K562 (cell line): ENCODE data around the gene SFT2D2. TPM values are rescaled to one million over a fixed set of nuclear protein-coding genes. Genes with fewer than 3 reads are reported as not detected.
A peak's percentile ranks its signal among the peaks of the same experiment; 100 is the strongest.

Experiments used
- ARID2 ChIP-seq: fragments of 450-650 bp; IDR thresholded peaks from 2 replicates; pipeline ENCODE4 v1.6.1; 2017; ENCODE audit warnings: antibody characterized with exemption, mild to moderate bottlenecking
- E2F3 ChIP-seq: fragments of 250-450 bp; sonication (Bioruptor Pico); IDR thresholded peaks from 2 replicates; pipeline ENCODE4 v1.4.0; 2020; ENCODE audit warnings: mild to moderate bottlenecking
- ILF3 ChIP-seq: fragments of 450-650 bp; IDR thresholded peaks from 2 replicates; pipeline ENCODE4 v1.6.1; 2018; ENCODE audit warnings: antibody characterized with exemption, mild to moderate bottlenecking, moderate library complexity, borderline replicate concordance
- KLF13 ChIP-seq: fragments of 450-650 bp; IDR thresholded peaks from 2 replicates; pipeline ENCODE4 v1.6.1; 2016; ENCODE audit warnings: missing genetic modification characterization, low read depth, mild to moderate bottlenecking, missing compliant biosample characterization, moderate library complexity, borderline replicate concordance
- MECOM ChIP-seq: fragments of 250-450 bp; sonication (Bioruptor Pico); IDR thresholded peaks from 2 replicates; pipeline ENCODE4 v1.8.0; 2022; ENCODE audit warnings: inconsistent platforms
- POLR2AphosphoS5 ChIP-seq: IDR thresholded peaks from 2 replicates; pipeline ENCODE4 v1.6.1; 2011; ENCODE audit warnings: mild to moderate bottlenecking, low read depth, low read length, moderate library complexity; ENCODE audit not compliant: control insufficient read depth, insufficient read depth
- SAFB2 ChIP-seq: fragments of 200-400 bp; formaldehyde crosslinking; IDR thresholded peaks from 2 replicates; pipeline ENCODE4 v1.6.1; 2018; ENCODE audit warnings: borderline replicate concordance, low read length, low read depth, moderate library complexity; ENCODE audit not compliant: severe bottlenecking
- TSHZ1 ChIP-seq: fragments of 250-450 bp; sonication (Bioruptor Pico); IDR thresholded peaks from 2 replicates; pipeline ENCODE4 v1.4.0; 2020; ENCODE audit warnings: mild to moderate bottlenecking, moderate library complexity
- USF1 ChIP-seq: sonication (generic); formaldehyde crosslinking; IDR thresholded peaks from 2 replicates; pipeline ENCODE4 v1.9.0; 2022; ENCODE audit warnings: mild to moderate bottlenecking, missing genetic modification reagents
- ZBTB40 ChIP-seq, 2 experiments: fragments of 450-650 bp in 1 of 2; sonication (generic) in 1 of 2; formaldehyde crosslinking in 1 of 2; IDR thresholded peaks; 2 replicates each; pipeline versions ENCODE4 v1.7.1 to v1.9.0; 2016 to 2022; ENCODE audit warnings: inconsistent platforms in 1 of 2, mild to moderate bottlenecking in 1 of 2, missing genetic modification reagents in 1 of 2
- ZNF143 ChIP-seq: sonication (generic); formaldehyde crosslinking; IDR thresholded peaks from 2 replicates; pipeline ENCODE4 v1.9.0; 2022; ENCODE audit warnings: mild to moderate bottlenecking, missing genetic modification reagents
- ZNF444 ChIP-seq: fragments of 250-450 bp; sonication (Bioruptor Pico); IDR thresholded peaks from 2 replicates; pipeline ENCODE4 v1.4.0; 2020; ENCODE audit warnings: mild to moderate bottlenecking, moderate library complexity
- ZNF77 ChIP-seq: fragments of 250-450 bp; sonication (Bioruptor Pico); IDR thresholded peaks from 2 replicates; pipeline ENCODE4 v1.5.0; 2020
- ZNF780A ChIP-seq: fragments of 250-450 bp; sonication (Bioruptor Pico); IDR thresholded peaks from 2 replicates; pipeline ENCODE4 v1.5.0; 2021; ENCODE audit warnings: mild to moderate bottlenecking
- polyA plus RNA-seq, 8 experiments: library from polyadenylated mRNA; depleted of rRNA in 4 of 8; stranded (reverse) in 5 of 8; unstranded in 3 of 8; fragments of >200 nt; fragmentation: Nextera tagmentation in 2 of 8; fragmentation: Illumina TruSeq in 1 of 8; extraction: Ambion mirVana in 2 of 8; extraction: Trizol in 1 of 8; gene quantifications; 2 replicates each; pipeline versions ENCODE4 v1.2.1 to v1.2.3, GENCODE V29; 2011 to 2014; ENCODE audit warnings: inconsistent platforms in 1 of 8, missing spikeins in 1 of 8
- total RNA-seq, 7 experiments: library from RNA; depleted of rRNA in 6 of 7; stranded (reverse); fragments of >200 nt in 6 of 7; fragmentation: Illumina TruSeq in 2 of 7; extraction: Trizol in 2 of 7; gene quantifications; 2 replicates each; pipeline versions ENCODE4 v1.2.1 to v1.2.3, GENCODE V29; 2011 to 2021; ENCODE audit warnings: low replicate concordance in 1 of 7

Gene SFT2D2
- total and polyA plus RNA-seq, 9 of the 15 experiments (the other 6 are each of a cell fraction or from before 2014, with no cell fraction given): 3.4 to 50.1 (median 21.6) TPM

- TF ChIP-seq ZBTB40 (IDR thresholded peaks at IDR 0.05) (no peak), ZBTB40 (CRISPR knock-in tag; IDR thresholded peaks at IDR 0.05) (no peak), ILF3 (no peak), USF1 (CRISPR knock-in tag) (peak; percentile 66), SAFB2 (no peak), ZNF143 (CRISPR knock-in tag) (peak; percentile 83), ARID2 (no peak), POLR2AphosphoS5 (peak; percentile 95), ZNF780A (CRISPR knock-in tag) (no peak), TSHZ1 (peak; percentile 73; the same call in 1 of the 2 replicates), MECOM (CRISPR knock-in tag) (peak; percentile 88), ZNF77 (no peak), E2F3 (peak; percentile 96), KLF13 (tag) (peak; percentile 90; the same call in 1 of the 2 replicates), ZNF444 (CRISPR knock-in tag) (peak; percentile 50; the same call in 1 of the 2 replicates)
These were observed at the start of gene SFT2D2 (continued) for GRCh38 chr1:168225476-168226190.
